ENCODE measurements around the gene SELENOP. TPM values are rescaled to one million over a fixed set of nuclear protein-coding genes. Genes with fewer than 3 reads are reported as not detected.

Gene SELENOP
- total RNA-seq, 1 experiment from 2014 or later = 5.3 TPM

DNA sequence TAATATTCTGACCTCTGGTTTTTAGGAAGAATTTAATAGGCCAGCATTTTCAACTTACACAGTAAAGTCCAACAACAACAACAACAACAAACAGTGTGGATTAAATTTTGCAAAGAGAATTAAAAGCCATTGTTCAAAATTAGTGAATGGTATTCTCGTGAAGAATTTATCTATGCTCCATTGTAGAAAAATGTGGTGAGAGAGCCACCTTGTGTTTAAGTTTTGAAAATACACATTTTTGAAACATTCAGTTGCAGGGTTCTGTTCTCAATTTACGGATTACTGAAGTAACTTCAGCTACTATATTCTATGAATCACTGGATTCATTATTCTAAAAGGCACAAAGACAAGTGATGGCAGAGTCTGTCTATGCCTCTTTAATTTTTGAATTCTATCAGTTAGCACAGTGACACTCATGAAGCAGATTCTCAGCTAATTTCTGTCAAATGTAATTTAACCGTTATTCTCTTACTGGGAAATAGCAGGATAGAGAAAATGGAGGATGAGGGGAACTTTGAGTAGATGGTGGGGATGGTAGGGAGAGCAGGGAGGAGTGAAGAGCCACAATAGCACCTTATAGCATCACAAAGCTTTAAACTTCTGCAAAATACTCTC lies 44.1 kb downstream of the SELENOP start:
- H3K27me3 ChIP-seq (ENCODE audit: insufficient read depth, low read depth) = no peaks in the 10 kb centered on the region
- H3K4me1 ChIP-seq (replicated peaks; ENCODE audit: insufficient read depth) = peaks cover 1% of the 10 kb centered on the region; the same call in 1 of the 2 replicates
- TF ChIP-seq, protein P1, sequence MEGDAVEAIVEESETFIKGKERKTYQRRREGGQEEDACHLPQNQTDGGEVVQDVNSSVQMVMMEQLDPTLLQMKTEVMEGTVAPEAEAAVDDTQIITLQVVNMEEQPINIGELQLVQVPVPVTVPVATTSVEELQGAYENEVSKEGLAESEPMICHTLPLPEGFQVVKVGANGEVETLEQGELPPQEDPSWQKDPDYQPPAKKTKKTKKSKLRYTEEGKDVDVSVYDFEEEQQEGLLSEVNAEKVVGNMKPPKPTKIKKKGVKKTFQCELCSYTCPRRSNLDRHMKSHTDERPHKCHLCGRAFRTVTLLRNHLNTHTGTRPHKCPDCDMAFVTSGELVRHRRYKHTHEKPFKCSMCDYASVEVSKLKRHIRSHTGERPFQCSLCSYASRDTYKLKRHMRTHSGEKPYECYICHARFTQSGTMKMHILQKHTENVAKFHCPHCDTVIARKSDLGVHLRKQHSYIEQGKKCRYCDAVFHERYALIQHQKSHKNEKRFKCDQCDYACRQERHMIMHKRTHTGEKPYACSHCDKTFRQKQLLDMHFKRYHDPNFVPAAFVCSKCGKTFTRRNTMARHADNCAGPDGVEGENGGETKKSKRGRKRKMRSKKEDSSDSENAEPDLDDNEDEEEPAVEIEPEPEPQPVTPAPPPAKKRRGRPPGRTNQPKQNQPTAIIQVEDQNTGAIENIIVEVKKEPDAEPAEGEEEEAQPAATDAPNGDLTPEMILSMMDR (conservative IDR thresholded peaks at IDR 0.05) = peak; percentile 86
- TF ChIP-seq EZH2 (IDR thresholded peaks at IDR 0.05; ENCODE audit: low read depth) = no peak
- H3K4me3 ChIP-seq = no peak overlapping the region
- ChIA-PET POLR2A (ENCODE audit: unreplicated experiment) (interaction anchor here (0.7 kb wide), 1 partner anchor 626 kb away, joined by 6 read pairs; no protein-coding TSS in a partner anchor), CTCF (interaction anchor here (0.6 to 1.1 kb wide), 4 partner anchors 122 to 957 kb away, joined by 3 to 6 read pairs (median 4); no protein-coding TSS in a partner anchor)
- intact Hi-C loops (cut with micrococcal nuclease; ENCODE audit: unreplicated experiment) = loop anchor here (1.0 kb wide), 3 partner anchors 122 to 911 kb away; no protein-coding TSS in a partner anchor
- no peaks in the 10 kb centered on the region for H3K36me3 ChIP-seq (ENCODE audit: low read depth)
- no peaks in the 10 kb centered on the region for H4K20me1 ChIP-seq (ENCODE audit: insufficient read depth)
- BruUV-seq (replicated peaks) = no TSS peak
- H3K4me2 ChIP-seq = no peak overlapping the region
- H3K9me2 ChIP-seq (ENCODE audit: insufficient read depth) = no peaks in the 10 kb centered on the region
- no peak for DNase-seq
- no peak overlapping the region for H3K27ac ChIP-seq
- peaks cover 2% of the 10 kb centered on the region; the same call in 1 of the 2 replicates for H3F3A ChIP-seq (ENCODE audit: insufficient read depth, low read depth)
- no peak overlapping the region for H2AFZ ChIP-seq
- no peaks in the 10 kb centered on the region for H3K79me2 ChIP-seq (ENCODE audit: low read depth)
- H3K9me3 ChIP-seq (ENCODE audit: insufficient read depth, low read depth) = peaks cover 3% of the 10 kb centered on the region; the same call in 1 of the 2 replicates

DNA sequence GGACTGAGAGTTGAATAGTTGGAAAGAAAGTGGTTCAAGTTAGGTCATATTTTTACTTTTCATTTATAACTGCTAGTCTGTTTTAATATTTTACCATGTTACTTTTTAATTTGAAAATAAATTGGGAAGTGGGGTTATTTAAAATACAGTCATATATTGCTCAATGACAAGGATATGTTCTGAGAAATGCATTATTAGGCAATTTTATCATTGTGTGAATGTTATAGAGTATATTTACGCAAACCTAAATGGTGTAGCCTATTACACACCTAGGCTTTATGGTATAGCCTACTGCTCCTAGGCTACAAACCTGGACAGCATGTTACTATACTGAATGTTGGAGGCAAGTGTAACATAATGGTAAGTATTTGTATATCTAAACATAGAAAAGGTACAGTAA lies 49.9 kb downstream of the SELENOP start:
- Histone ChIP-seq H3F3A (ENCODE audit: insufficient read depth, low read depth) (no peaks in the 10 kb centered on the region), H3K4me3 (no peak overlapping the region), H4K20me1 (ENCODE audit: insufficient read depth) (no peaks in the 10 kb centered on the region), H3K9me2 (ENCODE audit: insufficient read depth) (0 out of 2 replicates have a peak, but pooled peaks cover 4% of the 10 kb centered on the region), H3K4me2 (no peak overlapping the region), H3K36me3 (ENCODE audit: low read depth) (no peaks in the 10 kb centered on the region), H3K4me1 (replicated peaks; ENCODE audit: insufficient read depth) (no peaks in the 10 kb centered on the region), H2AFZ (no peak overlapping the region), H3K9me3 (ENCODE audit: insufficient read depth, low read depth) (no peaks in the 10 kb centered on the region), H3K27ac (no peak overlapping the region), H3K27me3 (ENCODE audit: insufficient read depth, low read depth) (no peaks in the 10 kb centered on the region), H3K79me2 (ENCODE audit: low read depth) (no peaks in the 10 kb centered on the region)
- no TSS peak for BruUV-seq (replicated peaks)
- TF ChIP-seq EZH2 (IDR thresholded peaks at IDR 0.05; ENCODE audit: low read depth) = no peak
- TF ChIP-seq, protein P1 (conservative IDR thresholded peaks at IDR 0.05) = no peak
- intact Hi-C loops (cut with micrococcal nuclease; ENCODE audit: unreplicated experiment) = no loop called here
- ChIA-PET POLR2A (ENCODE audit: unreplicated experiment) (no interaction called here), CTCF (no interaction called here)
- DNase-seq = no peak

DNA sequence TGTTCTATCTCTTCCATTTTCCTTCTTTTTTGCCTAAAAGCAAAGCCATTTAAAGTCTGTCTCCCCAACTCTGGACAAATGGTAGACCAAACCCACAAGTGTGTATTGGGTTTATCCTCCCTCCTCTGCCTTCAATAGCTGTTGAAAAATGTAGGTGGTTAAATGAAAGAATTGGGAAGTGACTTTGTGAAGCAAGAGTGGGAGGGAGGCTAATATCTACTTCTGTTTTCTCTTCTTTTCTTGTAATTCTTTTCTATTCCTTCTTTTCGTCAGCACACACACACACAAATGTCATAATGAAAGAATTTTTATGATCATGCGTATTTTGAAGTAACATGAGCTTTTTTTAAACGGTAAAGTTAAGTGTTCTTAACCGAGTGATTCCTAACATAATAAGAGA lies 51.3 kb downstream of the SELENOP start:
- H3K79me2 ChIP-seq (ENCODE audit: low read depth) = no peaks in the 10 kb centered on the region
- intact Hi-C loops (cut with micrococcal nuclease; ENCODE audit: unreplicated experiment) = no loop called here
- no peak overlapping the region for H3K4me2 ChIP-seq
- H3K36me3 ChIP-seq (ENCODE audit: low read depth) = no peaks in the 10 kb centered on the region
- H4K20me1 ChIP-seq (ENCODE audit: insufficient read depth) = no peaks in the 10 kb centered on the region
- no peaks in the 10 kb centered on the region for H3K27me3 ChIP-seq (ENCODE audit: insufficient read depth, low read depth)
- no peaks in the 10 kb centered on the region for H3K4me1 ChIP-seq (replicated peaks; ENCODE audit: insufficient read depth)
- H3K9me2 ChIP-seq (ENCODE audit: insufficient read depth) = 0 out of 2 replicates have a peak, but pooled peaks cover 4% of the 10 kb centered on the region
- ChIA-PET CTCF (no interaction called here), POLR2A (ENCODE audit: unreplicated experiment) (no interaction called here)
- no peak for DNase-seq
- no TSS peak for BruUV-seq (replicated peaks)
- TF ChIP-seq, protein P1 (conservative IDR thresholded peaks at IDR 0.05) = no peak
- no peak for TF ChIP-seq EZH2 (IDR thresholded peaks at IDR 0.05; ENCODE audit: low read depth)
- no peaks in the 10 kb centered on the region for H3K9me3 ChIP-seq (ENCODE audit: insufficient read depth, low read depth)
- no peak overlapping the region for H3K4me3 ChIP-seq
- no peak overlapping the region for H3K27ac ChIP-seq
- no peak overlapping the region for H2AFZ ChIP-seq
- H3F3A ChIP-seq (ENCODE audit: insufficient read depth, low read depth) = no peaks in the 10 kb centered on the region
